Measurements from ENCODE around the gene C2orf72.
A peak's percentile ranks its signal among the peaks of the same experiment; 100 is the strongest.

Gene C2orf72

DNA sequence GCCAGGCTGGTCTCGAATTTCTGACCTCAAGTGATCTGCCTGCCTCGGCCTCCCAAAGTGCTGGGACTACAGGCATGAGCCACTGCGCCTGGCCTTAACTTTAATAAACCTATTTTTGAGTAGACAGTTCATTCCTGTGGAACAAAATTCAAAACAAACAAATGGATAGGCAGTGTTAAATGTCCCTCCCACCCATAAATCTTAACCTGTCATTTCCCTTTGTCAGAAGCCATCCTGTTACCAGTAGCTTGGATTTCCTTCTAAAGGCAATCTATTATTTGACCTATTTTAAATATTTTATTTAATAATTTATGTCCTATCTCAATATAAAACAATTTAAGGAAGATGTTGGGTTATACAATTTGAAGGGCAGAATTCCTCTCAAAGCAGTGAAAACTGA, 6.6 kb upstream of the C2orf72 start:
- H3K4me1 ChIP-seq (ENCODE audit: low read length) = no peaks in the 10 kb centered on the region
- H3K27me3 ChIP-seq (replicated peaks; ENCODE audit: insufficient read depth, low read length) = no peaks in the 10 kb centered on the region
- no peak for DNase-seq
- H4K20me1 ChIP-seq (ENCODE audit: insufficient read depth, low read length) = no peaks in the 10 kb centered on the region
- H3K4me2 ChIP-seq (ENCODE audit: low read depth, low read length) = no peak overlapping the region
- no peaks in the 10 kb centered on the region for H3K9me2 ChIP-seq (replicated peaks; ENCODE audit: insufficient read depth, low read length)
- H3K9me3 ChIP-seq (replicated peaks; ENCODE audit: insufficient read depth, low read length) = no peaks in the 10 kb centered on the region
- no peak overlapping the region for H3K27ac ChIP-seq (ENCODE audit: low read length)
- H3K9ac ChIP-seq (ENCODE audit: low read length) = no peak overlapping the region
- no peak overlapping the region for H3K4me3 ChIP-seq (ENCODE audit: low read length)
- H3F3A ChIP-seq (ENCODE audit: insufficient read depth, low read length) = no peaks in the 10 kb centered on the region
- no peaks in the 10 kb centered on the region for H3K36me3 ChIP-seq (replicated peaks; ENCODE audit: insufficient read depth, low read length)
- TF ChIP-seq, protein P1, sequence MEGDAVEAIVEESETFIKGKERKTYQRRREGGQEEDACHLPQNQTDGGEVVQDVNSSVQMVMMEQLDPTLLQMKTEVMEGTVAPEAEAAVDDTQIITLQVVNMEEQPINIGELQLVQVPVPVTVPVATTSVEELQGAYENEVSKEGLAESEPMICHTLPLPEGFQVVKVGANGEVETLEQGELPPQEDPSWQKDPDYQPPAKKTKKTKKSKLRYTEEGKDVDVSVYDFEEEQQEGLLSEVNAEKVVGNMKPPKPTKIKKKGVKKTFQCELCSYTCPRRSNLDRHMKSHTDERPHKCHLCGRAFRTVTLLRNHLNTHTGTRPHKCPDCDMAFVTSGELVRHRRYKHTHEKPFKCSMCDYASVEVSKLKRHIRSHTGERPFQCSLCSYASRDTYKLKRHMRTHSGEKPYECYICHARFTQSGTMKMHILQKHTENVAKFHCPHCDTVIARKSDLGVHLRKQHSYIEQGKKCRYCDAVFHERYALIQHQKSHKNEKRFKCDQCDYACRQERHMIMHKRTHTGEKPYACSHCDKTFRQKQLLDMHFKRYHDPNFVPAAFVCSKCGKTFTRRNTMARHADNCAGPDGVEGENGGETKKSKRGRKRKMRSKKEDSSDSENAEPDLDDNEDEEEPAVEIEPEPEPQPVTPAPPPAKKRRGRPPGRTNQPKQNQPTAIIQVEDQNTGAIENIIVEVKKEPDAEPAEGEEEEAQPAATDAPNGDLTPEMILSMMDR (IDR thresholded peaks at IDR 0.05; ENCODE audit: low read length) = no peak
- TF ChIP-seq EZH2phosphoT487 (IDR thresholded peaks at IDR 0.05; ENCODE audit: low read length) (no peak), EZH2 (optimal IDR thresholded peaks at IDR 0.05; ENCODE audit: low read depth, low read length) (no peak)
- H2AFZ ChIP-seq (ENCODE audit: low read length) = no peak overlapping the region
- no peaks in the 10 kb centered on the region for H3K79me2 ChIP-seq (ENCODE audit: low read length)

DNA sequence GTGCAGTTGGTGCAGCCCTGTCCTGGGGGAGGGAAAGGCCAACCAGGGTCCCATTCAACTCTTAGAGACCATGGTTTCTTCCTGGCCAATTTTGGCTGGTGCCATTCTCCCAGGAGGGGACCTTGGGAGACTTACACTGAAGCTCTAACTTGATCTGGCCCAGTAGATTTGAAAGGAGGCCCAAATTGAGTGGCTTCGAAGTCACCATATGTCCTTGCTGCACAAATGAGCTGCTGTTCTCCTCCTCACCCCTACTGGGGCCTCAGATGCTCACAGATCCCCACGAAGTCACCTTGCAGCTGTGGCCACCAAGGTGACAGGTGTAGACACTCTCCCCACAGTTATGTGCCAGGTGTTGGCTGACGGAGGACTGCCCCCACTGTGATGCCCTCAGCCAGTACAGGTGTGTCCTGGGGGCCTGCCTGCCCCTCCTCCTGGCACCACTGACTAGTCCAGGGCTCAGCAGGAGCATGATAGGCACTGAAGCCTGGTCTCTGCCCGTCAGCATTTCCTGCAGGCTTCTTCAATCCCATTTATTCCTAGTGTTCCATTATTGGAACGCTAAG, 4.7 kb upstream of the C2orf72 start:
- Histone ChIP-seq H3K4me1 (ENCODE audit: low read length) (no peaks in the 10 kb centered on the region), H4K20me1 (ENCODE audit: insufficient read depth, low read length) (no peaks in the 10 kb centered on the region), H3K4me2 (ENCODE audit: low read depth, low read length) (no peak overlapping the region), H3K9me3 (replicated peaks; ENCODE audit: insufficient read depth, low read length) (no peaks in the 10 kb centered on the region), H2AFZ (ENCODE audit: low read length) (no peak overlapping the region), H3K4me3 (ENCODE audit: low read length) (no peak overlapping the region), H3K9me2 (replicated peaks; ENCODE audit: insufficient read depth, low read length) (no peaks in the 10 kb centered on the region), H3K27me3 (replicated peaks; ENCODE audit: insufficient read depth, low read length) (peaks cover 7% of the 10 kb centered on the region; the same call in 1 of the 2 replicates), H3K36me3 (replicated peaks; ENCODE audit: insufficient read depth, low read length) (no peaks in the 10 kb centered on the region), H3K9ac (ENCODE audit: low read length) (no peak overlapping the region), H3K79me2 (ENCODE audit: low read length) (no peaks in the 10 kb centered on the region), H3K27ac (ENCODE audit: low read length) (no peak overlapping the region), H3F3A (ENCODE audit: insufficient read depth, low read length) (no peaks in the 10 kb centered on the region)
- TF ChIP-seq EZH2 (optimal IDR thresholded peaks at IDR 0.05; ENCODE audit: low read depth, low read length) = no peak
- TF ChIP-seq EZH2phosphoT487 (IDR thresholded peaks at IDR 0.05; ENCODE audit: low read length) = no peak
- TF ChIP-seq, protein P1 (IDR thresholded peaks at IDR 0.05; ENCODE audit: low read length) = no peak
- DNase-seq = peak; percentile 24

DNA sequence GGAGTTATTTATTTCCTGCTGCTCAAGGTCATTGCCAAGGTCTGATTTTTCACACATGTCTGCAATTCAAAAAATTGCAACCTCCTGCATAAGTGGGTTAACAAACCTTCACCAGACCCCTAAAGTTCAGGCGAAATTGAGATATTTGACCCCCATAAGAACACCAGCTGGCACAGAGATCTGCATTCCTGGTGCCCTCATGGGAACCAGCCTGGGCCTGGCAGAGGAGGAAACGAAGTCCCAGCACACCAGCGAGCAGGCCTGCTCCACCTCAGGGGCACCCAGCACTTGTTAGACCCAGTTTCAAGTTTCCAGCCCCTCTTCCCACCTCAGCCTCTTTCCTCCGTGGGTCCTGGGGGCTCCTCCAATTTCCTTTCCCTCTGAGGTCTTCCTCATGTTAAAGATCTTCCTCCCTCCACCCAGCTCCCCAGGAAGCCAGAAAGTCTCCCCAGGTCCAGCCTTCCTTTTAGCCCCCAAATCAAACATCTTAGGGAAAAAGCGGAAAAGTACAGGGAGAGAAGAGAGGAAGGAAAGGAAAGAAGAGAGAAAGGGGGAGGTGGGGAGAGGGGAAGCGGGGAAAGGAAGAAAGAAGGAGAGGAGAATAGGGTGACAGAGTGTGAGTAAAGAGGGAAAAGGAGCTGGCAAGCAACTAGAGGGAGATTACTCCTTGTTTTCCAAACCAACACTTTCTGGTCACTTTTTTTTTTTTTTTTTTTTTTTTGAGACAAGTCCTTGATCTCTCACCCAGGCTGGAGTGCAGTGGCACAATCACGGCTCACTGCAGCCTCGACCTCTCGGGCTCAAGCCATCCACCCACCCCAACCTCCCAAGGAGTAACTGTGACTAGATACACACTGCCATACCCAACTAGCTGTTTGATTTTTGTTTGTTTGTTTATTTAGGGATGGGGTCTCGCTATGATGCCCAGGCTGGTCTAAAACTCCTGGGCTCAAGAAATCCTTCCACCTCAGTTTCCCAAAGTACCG, 3.9 kb upstream of the C2orf72 start:
- Histone ChIP-seq H3K4me1 (ENCODE audit: low read length) (no peaks in the 10 kb centered on the region), H3K4me3 (ENCODE audit: low read length) (no peak overlapping the region), H3K36me3 (replicated peaks; ENCODE audit: insufficient read depth, low read length) (no peaks in the 10 kb centered on the region)

More for the DNA sequence above, 3.9 kb upstream of the C2orf72 start:
- no peak overlapping the region for H3K4me2 ChIP-seq (ENCODE audit: low read depth, low read length)
- peaks cover 7% of the 10 kb centered on the region; the same call in 1 of the 2 replicates for H3K27me3 ChIP-seq (replicated peaks; ENCODE audit: insufficient read depth, low read length)
- no peaks in the 10 kb centered on the region for H3K79me2 ChIP-seq (ENCODE audit: low read length)
- no peaks in the 10 kb centered on the region for H3K9me2 ChIP-seq (replicated peaks; ENCODE audit: insufficient read depth, low read length)
- no peaks in the 10 kb centered on the region for H3F3A ChIP-seq (ENCODE audit: insufficient read depth, low read length)
- H2AFZ ChIP-seq (ENCODE audit: low read length) = no peak overlapping the region
- TF ChIP-seq, protein P1 (IDR thresholded peaks at IDR 0.05; ENCODE audit: low read length) = no peak
- TF ChIP-seq EZH2phosphoT487 (IDR thresholded peaks at IDR 0.05; ENCODE audit: low read length) (no peak), EZH2 (optimal IDR thresholded peaks at IDR 0.05; ENCODE audit: low read depth, low read length) (no peak)
- H3K9me3 ChIP-seq (replicated peaks; ENCODE audit: insufficient read depth, low read length) = no peaks in the 10 kb centered on the region
- H3K9ac ChIP-seq (ENCODE audit: low read length) = no peak overlapping the region
- no peak for DNase-seq
- no peak overlapping the region for H3K27ac ChIP-seq (ENCODE audit: low read length)
- H4K20me1 ChIP-seq (ENCODE audit: insufficient read depth, low read length) = no peaks in the 10 kb centered on the region
